Dermis lymphatic vessel endothelial cell (primary cell): Measurements from ENCODE around the gene ZNF606. TPM values are rescaled to one million over a fixed set of nuclear protein-coding genes. Genes with fewer than 3 reads are reported as not detected.

ENCODE experiments used
- total RNA-seq: library from RNA; depleted of rRNA; stranded (reverse); fragments of >200 nt; gene quantifications from 2 replicates; pipeline ENCODE4 v1.2.1, GENCODE V29; 2014

Gene ZNF606
- total RNA-seq: 8.7 and 10.2 TPM in 2 replicates

DNA sequence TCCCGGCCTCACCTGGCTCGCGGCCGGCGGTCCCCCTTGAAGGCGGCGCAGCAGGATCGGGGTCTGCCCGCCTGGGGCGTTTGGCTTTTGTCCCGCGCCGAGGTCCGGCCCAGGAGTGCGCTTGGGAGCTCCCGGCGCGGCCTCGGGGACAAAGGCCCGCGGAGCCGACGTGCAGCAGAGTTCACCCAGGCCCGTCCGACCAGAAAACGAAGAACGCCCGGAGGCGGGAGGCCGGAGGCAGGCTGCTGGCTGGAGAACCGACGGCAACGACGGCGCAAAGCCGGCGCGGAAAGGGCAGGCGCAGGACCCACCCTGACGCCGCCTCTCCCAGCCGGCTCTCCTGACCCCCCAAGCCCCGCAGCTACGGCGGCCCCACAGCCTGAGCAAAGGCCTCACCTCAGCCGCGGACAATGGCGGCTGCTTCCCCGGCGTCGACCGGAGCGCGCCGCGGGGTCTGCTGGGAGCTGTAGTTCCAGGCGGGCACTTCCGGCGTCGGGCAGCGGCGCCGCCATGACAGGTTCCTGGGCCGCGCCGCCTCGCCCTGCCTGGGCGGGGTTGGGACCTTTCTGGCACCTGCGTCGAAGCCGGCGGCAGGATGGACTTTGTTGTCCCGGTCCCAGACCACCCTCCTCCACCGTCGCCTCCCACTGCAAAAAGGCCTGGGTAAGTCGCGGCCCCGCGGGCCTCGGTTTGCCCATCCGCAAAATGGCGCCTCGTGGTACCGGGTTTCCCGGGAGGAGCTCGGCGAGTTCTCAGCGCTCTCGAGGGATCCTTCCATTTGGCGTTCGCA is at the start of gene ZNF606:
Gene ZNF606, minus strand, starts transcription at position 437 of the 790 bp plus-strand sequence. CDS start 1,501 bp downstream, outside the sequence.

DNA sequence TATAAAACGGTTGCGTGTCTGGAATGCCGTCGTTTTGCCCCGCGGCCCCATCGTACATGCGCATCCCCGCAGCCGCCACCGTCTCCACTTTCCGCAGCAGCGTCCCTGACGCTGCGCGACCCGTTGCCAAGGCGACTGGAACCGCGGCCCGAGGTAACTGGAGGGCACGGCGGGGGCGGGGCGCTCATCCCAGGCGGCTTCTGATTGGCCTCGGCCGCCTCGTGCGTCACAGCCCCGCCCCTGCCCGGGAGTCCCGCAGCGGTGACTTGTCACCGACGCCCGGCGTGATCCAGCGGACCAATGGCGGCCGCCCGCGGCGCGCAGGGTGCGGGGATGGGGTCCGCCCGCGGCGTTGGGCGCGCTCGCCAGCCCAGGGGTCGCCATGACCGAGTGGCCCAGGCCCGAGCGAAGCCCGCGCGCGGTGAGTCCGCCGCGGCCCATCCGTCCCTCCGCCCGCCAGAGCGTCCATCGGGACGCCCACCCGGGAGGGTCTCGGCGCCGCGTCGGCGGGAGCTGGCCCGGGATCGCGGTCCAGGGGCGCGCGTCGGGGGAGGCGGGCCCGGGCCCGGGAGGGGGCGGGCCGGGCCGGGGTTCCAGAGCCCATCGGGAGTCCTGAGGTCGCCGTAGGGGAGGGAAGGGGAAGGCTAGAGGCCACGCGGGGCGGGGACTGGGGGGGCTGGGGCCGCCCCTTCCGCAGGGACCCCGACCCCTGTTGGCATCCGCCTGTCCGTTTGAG is 31.3 kb upstream of the ZNF606 start, which contains the start of gene ZSCAN1:
Gene ZSCAN1, plus strand, starts transcription at position 285 of the 736 bp plus-strand sequence. CDS start 3,812 bp downstream, outside the sequence.

DNA sequence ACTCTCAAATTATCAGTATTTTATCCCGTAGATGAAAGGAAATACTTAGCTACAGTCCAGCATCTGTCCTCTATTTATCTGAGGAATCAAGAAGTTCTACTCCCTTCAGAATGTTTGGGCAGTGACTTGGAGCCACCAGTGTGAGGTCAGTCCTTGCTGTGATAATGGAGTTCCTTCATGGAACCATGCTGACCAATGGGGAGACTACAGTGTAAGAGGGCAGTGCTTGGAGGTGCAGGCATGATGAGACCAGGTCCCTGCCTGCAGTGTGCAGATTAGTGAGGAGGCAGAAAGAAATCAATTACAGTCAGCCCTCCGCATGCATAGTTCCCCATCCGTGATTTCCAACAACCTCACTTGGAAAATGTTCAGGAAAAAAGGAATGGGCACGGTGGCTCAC is 28.2 kb downstream of the ZNF606 start, which contains the start of gene C19orf18:
Gene C19orf18, minus strand, starts transcription at position 101 of the 400 bp plus-strand sequence. CDS start 102 bp downstream, outside the sequence.

DNA sequence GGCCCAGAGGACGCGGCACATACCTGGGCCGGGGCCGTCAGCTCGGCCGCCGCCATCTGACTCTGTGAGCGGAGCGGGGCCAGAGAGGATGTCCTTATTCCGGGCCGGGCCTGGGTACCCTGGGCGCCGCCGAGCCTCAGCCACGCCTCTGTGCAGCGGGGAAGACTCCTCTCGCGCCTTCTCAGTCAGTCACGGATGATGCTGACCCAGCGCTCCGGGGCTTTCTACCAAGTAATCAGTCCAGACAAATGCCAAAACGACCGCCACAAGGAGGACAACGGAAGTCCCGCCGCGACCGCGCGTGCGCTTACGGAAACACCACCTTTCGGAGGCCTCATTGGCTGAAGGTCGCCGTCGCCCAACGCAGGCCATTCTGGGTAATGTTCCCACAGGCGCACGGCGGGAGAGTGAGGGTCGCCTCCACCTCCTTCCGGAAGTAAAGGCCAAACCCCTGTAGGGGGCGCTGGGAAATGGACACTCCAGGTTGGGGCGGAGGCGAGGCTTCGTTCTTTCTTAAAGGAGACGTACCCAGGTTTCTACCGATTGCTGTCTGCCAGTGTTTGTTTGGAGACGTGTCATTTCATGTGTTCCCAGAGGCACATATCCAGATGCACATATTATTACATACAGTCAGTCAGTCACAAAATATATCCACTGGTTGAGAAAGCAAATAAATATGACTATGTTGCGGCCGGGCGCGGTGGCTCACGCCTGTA is 55.0 kb downstream of the ZNF606 start, which contains the start of gene ZNF256:
Gene ZNF256, minus strand, starts transcription at position 288 of the 716 bp plus-strand sequence. Its CDS starts 232 bp downstream, at position 56.

DNA sequence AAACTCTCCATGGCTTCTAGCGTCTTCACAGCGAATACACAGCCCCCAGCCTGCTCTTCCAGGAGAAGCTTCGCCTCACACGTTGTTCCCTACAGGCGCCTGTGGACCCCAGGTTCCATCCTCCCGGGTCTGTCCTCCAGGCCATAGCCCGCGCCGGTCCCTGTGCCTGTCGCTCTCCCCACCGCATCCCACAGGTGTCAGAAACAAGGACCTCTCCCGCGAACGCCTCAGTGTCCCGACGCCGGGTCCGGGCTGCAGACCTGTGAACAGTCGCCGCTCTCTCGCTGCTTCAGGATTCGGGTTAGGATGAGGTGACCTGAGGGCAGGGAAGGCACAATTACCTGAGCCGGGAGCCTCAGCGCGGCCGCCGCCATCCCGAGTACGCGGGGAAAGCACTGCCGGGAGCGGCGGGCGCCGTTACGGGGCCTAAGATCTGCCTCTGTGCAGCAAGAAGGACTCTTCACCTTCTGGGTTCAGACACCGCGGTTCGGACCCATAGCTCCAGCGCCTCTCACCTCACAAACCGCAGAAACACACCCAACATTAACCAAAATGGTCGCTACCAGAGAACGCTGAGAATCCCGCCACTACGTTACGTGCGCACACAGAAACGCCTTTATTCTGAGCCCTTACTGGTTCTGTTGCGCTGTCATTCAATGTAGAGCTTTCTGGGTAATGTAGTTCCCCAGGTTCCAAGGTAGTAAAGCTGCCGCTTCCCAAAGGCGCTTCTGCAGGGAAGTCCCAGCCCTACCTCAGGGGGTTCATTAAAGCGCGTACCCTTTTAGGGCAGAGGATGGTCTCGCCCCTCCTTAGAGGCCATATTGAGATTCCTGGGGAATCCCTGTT is 67.6 kb downstream of the ZNF606 start, which contains the start of gene ZNF418:
Gene ZNF418, minus strand, starts transcription at position 583 of the 846 bp plus-strand sequence. CDS start 1,580 bp downstream, outside the sequence.

Other genes with a start within 250 kb of the ZNF606 start
- 14.5 and 17.8 TPM in 2 replicates for gene ZNF586, start 233.1 kb downstream of the ZNF606 start, total RNA-seq
- gene ZNF552, start 187.9 kb downstream of the ZNF606 start, total RNA-seq: 5.7 and 7.8 TPM in 2 replicates
- 11.9 and 13.8 TPM in 2 replicates for gene ZNF587B, start 172.5 kb downstream of the ZNF606 start, total RNA-seq
- 12.5 and 15.6 TPM in 2 replicates for gene ZNF587, start 153.0 kb downstream of the ZNF606 start, total RNA-seq
- 1.7 and 2.1 TPM in 2 replicates for gene ZNF814, start 113.8 kb downstream of the ZNF606 start, total RNA-seq
- 11.5 and 13.2 TPM in 2 replicates for gene ZNF417, start 86.2 kb downstream of the ZNF606 start, total RNA-seq
- gene ZNF418, start 67.4 kb downstream of the ZNF606 start, total RNA-seq: 2.1 and 2.3 TPM in 2 replicates
- 4.9 and 6.1 TPM in 2 replicates for gene ZNF256, start 55.1 kb downstream of the ZNF606 start, total RNA-seq
- not detected in 2 replicates for gene C19orf18, start 28.3 kb downstream of the ZNF606 start, total RNA-seq
- gene ZSCAN1, start 31.2 kb upstream of the ZNF606 start, total RNA-seq: not detected in 2 replicates
- gene ZNF135, start 56.5 kb upstream of the ZNF606 start, total RNA-seq: 0.33 and 0.34 TPM in 2 replicates
- 7.5 TPM in 2 replicates for gene ZSCAN18, start 95.4 kb upstream of the ZNF606 start, total RNA-seq
- gene ZNF329, start 148.0 kb upstream of the ZNF606 start, total RNA-seq: 8.7 and 10.5 TPM in 2 replicates
- 13.4 and 14.4 TPM in 2 replicates for gene ZNF274, start 180.2 kb upstream of the ZNF606 start, total RNA-seq
- 47.7 and 55.9 TPM in 2 replicates for gene ZNF544, start 226.1 kb upstream of the ZNF606 start, total RNA-seq